ENCODE results near the gene GGTLC3. TPM values are rescaled to one million over a fixed set of nuclear protein-coding genes. Genes with fewer than 3 reads are reported as not detected.
"Not testable (repeated sequence)": the region's sequence is repeated elsewhere in the genome, so short reads cannot be mapped to it uniquely, and the experiment has no call there.

The GGTLC3 gene
- total and polyA plus RNA-seq, 4 donors = 0.24 to 10.5 (median 1.2) TPM

GRCh38 chr22:18549458-18550179, 31.7 kb upstream of the GGTLC3 start:
- not testable (repeated sequence) for DNase-seq; H3K27ac ChIP-seq (ENCODE audit: low read depth in 1 of 2, low read length in 1 of 2); H3K9ac ChIP-seq (ENCODE audit: insufficient read depth in 1 of 2, low read length in 2 of 2); H3K4me1 ChIP-seq (ENCODE audit: control insufficient read depth in 5 of 5, insufficient read depth in 5 of 5, low read length in 5 of 5); ATAC-seq (ENCODE audit: insufficient read depth, low FRiP score); H3K9me3 ChIP-seq (ENCODE audit: control insufficient read depth in 4 of 4, insufficient read depth in 3 of 4, low read length in 3 of 4); H3K4me3 ChIP-seq; H3K36me3 ChIP-seq (ENCODE audit: control insufficient read depth in 4 of 4, insufficient read depth in 4 of 4, low read length in 4 of 4); H3K27me3 ChIP-seq (ENCODE audit: control insufficient read depth in 3 of 3, insufficient read depth in 3 of 3, low read length in 2 of 3)
- 77 to 84% methylated on average over 4 to 10 of the region's 13 CpGs for WGBS, 2 donors

GRCh38 chr22:18544615-18545014, 26.7 kb upstream of the GGTLC3 start:
- not testable (repeated sequence) for H3K4me1 ChIP-seq (ENCODE audit: control insufficient read depth in 5 of 5, insufficient read depth in 5 of 5, low read length in 5 of 5); DNase-seq; H3K9ac ChIP-seq (ENCODE audit: insufficient read depth in 1 of 2, low read length in 2 of 2); H3K27ac ChIP-seq (ENCODE audit: low read depth in 1 of 2, low read length in 1 of 2); H3K36me3 ChIP-seq (ENCODE audit: control insufficient read depth in 4 of 4, insufficient read depth in 4 of 4, low read length in 4 of 4); H3K4me3 ChIP-seq; ATAC-seq (ENCODE audit: insufficient read depth, low FRiP score); H3K27me3 ChIP-seq (ENCODE audit: control insufficient read depth in 3 of 3, insufficient read depth in 3 of 3, low read length in 2 of 3); H3K9me3 ChIP-seq (ENCODE audit: control insufficient read depth in 4 of 4, insufficient read depth in 3 of 4, low read length in 3 of 4)
- WGBS, 2 donors = 87 to 94% methylated on average over 5 to 7 of the region's 13 CpGs

GRCh38 chr22:18543400-18543799, 25.4 kb upstream of the GGTLC3 start:
- not testable (repeated sequence) for H3K9ac ChIP-seq (ENCODE audit: insufficient read depth in 1 of 2, low read length in 2 of 2); H3K4me1 ChIP-seq (ENCODE audit: control insufficient read depth in 5 of 5, insufficient read depth in 5 of 5, low read length in 5 of 5); ATAC-seq (ENCODE audit: insufficient read depth, low FRiP score); H3K9me3 ChIP-seq (ENCODE audit: control insufficient read depth in 4 of 4, insufficient read depth in 3 of 4, low read length in 3 of 4); DNase-seq; H3K27ac ChIP-seq (ENCODE audit: low read depth in 1 of 2, low read length in 1 of 2); H3K36me3 ChIP-seq (ENCODE audit: control insufficient read depth in 4 of 4, insufficient read depth in 4 of 4, low read length in 4 of 4); H3K4me3 ChIP-seq; H3K27me3 ChIP-seq (ENCODE audit: control insufficient read depth in 3 of 3, insufficient read depth in 3 of 3, low read length in 2 of 3)
- WGBS, 2 donors = no CpG with 5 or more reads among the region's 11 CpGs

GRCh38 chr22:18539994-18540393, 22.0 kb upstream of the GGTLC3 start:
- WGBS, 2 donors = 91 to 94% methylated on average over 5 of the region's 6 CpGs
- not testable (repeated sequence) for H3K27me3 ChIP-seq (ENCODE audit: control insufficient read depth in 3 of 3, insufficient read depth in 3 of 3, low read length in 2 of 3); H3K9me3 ChIP-seq (ENCODE audit: control insufficient read depth in 4 of 4, insufficient read depth in 3 of 4, low read length in 3 of 4); ATAC-seq (ENCODE audit: insufficient read depth, low FRiP score); H3K4me3 ChIP-seq; H3K4me1 ChIP-seq (ENCODE audit: control insufficient read depth in 5 of 5, insufficient read depth in 5 of 5, low read length in 5 of 5); DNase-seq; H3K27ac ChIP-seq (ENCODE audit: low read depth in 1 of 2, low read length in 1 of 2); H3K36me3 ChIP-seq (ENCODE audit: control insufficient read depth in 4 of 4, insufficient read depth in 4 of 4, low read length in 4 of 4); H3K9ac ChIP-seq (ENCODE audit: insufficient read depth in 1 of 2, low read length in 2 of 2)

- H3K9ac ChIP-seq (ENCODE audit: insufficient read depth in 1 of 2, low read length in 2 of 2); DNase-seq; ATAC-seq (ENCODE audit: insufficient read depth, low FRiP score); H3K27me3 ChIP-seq (ENCODE audit: control insufficient read depth in 3 of 3, insufficient read depth in 3 of 3, low read length in 2 of 3); H3K4me3 ChIP-seq; H3K36me3 ChIP-seq (ENCODE audit: control insufficient read depth in 4 of 4, insufficient read depth in 4 of 4, low read length in 4 of 4); H3K4me1 ChIP-seq (ENCODE audit: control insufficient read depth in 5 of 5, insufficient read depth in 5 of 5, low read length in 5 of 5); H3K9me3 ChIP-seq (ENCODE audit: control insufficient read depth in 4 of 4, insufficient read depth in 3 of 4, low read length in 3 of 4); H3K27ac ChIP-seq (ENCODE audit: low read depth in 1 of 2, low read length in 1 of 2): not testable (repeated sequence)
- WGBS, 2 donors = 74% methylated on average over 2 of the region's 12 CpGs; no CpG with 5 or more reads in 1 of the 2 donors
These were observed 16.4 kb upstream of the GGTLC3 start for GRCh38 chr22:18534315-18534714.

- not testable (repeated sequence) for H3K27me3 ChIP-seq (ENCODE audit: control insufficient read depth in 3 of 3, insufficient read depth in 3 of 3, low read length in 2 of 3); H3K4me3 ChIP-seq; H3K36me3 ChIP-seq (ENCODE audit: control insufficient read depth in 4 of 4, insufficient read depth in 4 of 4, low read length in 4 of 4); H3K9ac ChIP-seq (ENCODE audit: insufficient read depth in 1 of 2, low read length in 2 of 2); H3K4me1 ChIP-seq (ENCODE audit: control insufficient read depth in 5 of 5, insufficient read depth in 5 of 5, low read length in 5 of 5); DNase-seq; H3K9me3 ChIP-seq (ENCODE audit: control insufficient read depth in 4 of 4, insufficient read depth in 3 of 4, low read length in 3 of 4); ATAC-seq (ENCODE audit: insufficient read depth, low FRiP score); H3K27ac ChIP-seq (ENCODE audit: low read depth in 1 of 2, low read length in 1 of 2)
- WGBS, 2 donors = no CpG with 5 or more reads among the region's 11 CpGs
These were observed 15.7 kb upstream of the GGTLC3 start for GRCh38 chr22:18533633-18534032.

GRCh38 chr22:18529416-18530145, 11.6 kb upstream of the GGTLC3 start:
- peak; percentile 3 for ATAC-seq (ENCODE audit: insufficient read depth, low FRiP score)
- H3K27me3 ChIP-seq (ENCODE audit: control insufficient read depth in 3 of 3, insufficient read depth in 3 of 3, low read length in 2 of 3) = not testable (repeated sequence)

More at GRCh38 chr22:18529416-18530145, 11.6 kb upstream of the GGTLC3 start:
- H3K9me3 ChIP-seq (ENCODE audit: control insufficient read depth in 4 of 4, insufficient read depth in 3 of 4, low read length in 3 of 4); H3K9ac ChIP-seq (ENCODE audit: insufficient read depth in 1 of 2, low read length in 2 of 2); H3K27ac ChIP-seq (ENCODE audit: low read depth in 1 of 2, low read length in 1 of 2); H3K4me3 ChIP-seq; H3K36me3 ChIP-seq (ENCODE audit: control insufficient read depth in 4 of 4, insufficient read depth in 4 of 4, low read length in 4 of 4); H3K4me1 ChIP-seq (ENCODE audit: control insufficient read depth in 5 of 5, insufficient read depth in 5 of 5, low read length in 5 of 5); DNase-seq: not testable (repeated sequence)
- WGBS, 2 donors = 3% methylated on average over 10 of the region's 57 CpGs; no CpG with 5 or more reads in 1 of the 2 donors

Data from lung (tissue), 10 donors.